Stimulated activated CD8-positive, alpha-beta memory T cell treated with anti-CD3 and anti-CD28 coated beads, Interleukin-7, amount 100 ng/mL, for 4 hours (primary cell): Measurements from ENCODE around the gene KLHDC7A.

Experiments
- DNase-seq, 2 donors: peaks; one replicate each; pipeline ENCODE4 v3.0.0-alpha.2; 2020; ENCODE audit warnings: low read depth in 2 of 2

Gene KLHDC7A

DNA sequence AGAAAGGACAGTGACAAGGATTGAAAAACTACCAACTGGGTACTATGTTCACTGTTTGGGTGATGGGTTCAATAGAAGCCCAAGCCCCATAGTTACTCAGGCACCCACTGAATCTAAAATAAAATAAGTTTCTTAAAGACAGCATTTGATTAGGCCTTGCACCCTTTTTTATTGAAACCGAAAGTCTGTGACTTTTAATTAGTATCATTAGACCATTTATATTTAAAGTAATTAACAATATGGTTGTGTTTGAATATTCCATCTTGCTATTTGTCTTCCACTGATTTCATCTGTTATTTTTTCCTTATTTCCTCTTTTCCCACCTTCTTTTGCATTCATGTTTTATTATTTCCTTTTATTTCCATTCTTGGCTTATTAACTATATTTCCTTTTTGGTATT is 27.4 kb downstream of the KLHDC7A start:
- no peak for DNase-seq

GRCh38 chr1:18511149-18511873 is 30.6 kb downstream of the KLHDC7A start:
- DNase-seq: no peak

DNA sequence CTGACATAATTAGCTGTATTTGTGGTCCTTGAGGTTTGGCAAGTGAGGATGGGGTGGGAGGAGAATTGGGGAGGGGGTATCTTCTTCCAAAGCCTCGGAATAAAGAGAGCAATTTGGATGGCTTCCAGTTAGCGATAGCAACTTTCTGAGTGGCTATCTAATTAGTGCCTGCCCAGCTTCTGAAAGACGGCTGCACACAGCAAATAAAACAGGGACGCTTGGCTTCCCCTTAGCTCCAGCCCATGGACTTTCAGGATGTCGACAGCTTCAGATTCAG is 31.1 kb downstream of the KLHDC7A start:
- DNase-seq: no peak

GRCh38 chr1:18512883-18513282 is 32.2 kb downstream of the KLHDC7A start:
- DNase-seq: no peak

- DNase-seq: no peak
Measured at GRCh38 chr1:18513995-18514394, 33.3 kb downstream of the KLHDC7A start.

- DNase-seq: no peak
Measured at GRCh38 chr1:18515120-18515667, 34.5 kb downstream of the KLHDC7A start.

DNA sequence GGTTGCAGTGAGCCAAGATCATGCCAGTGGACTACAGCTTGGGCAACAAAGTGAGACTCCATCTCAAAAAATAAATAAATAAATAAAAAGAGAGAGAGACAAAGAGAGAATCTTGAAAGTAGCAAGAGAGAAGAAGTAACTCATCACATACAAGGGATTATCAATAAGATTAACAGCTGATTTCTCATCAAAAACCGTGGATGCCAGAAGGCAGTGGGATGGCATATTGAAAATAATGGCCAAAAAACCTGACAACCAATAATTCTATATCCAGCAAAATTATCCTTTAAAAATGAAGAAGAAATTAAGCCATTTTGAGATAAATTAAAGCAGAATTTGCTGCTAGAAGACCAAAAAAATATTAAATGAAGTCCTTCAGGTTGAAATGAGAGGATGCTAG is 35.7 kb downstream of the KLHDC7A start:
- DNase-seq: no peak

GRCh38 chr1:18526436-18527275 is 45.9 kb downstream of the KLHDC7A start:
- no peak for DNase-seq

GRCh38 chr1:18527514-18527913 is 46.8 kb downstream of the KLHDC7A start:
- DNase-seq: no peak

- DNase-seq: no peak
Measured at GRCh38 chr1:18527921-18528320, 47.2 kb downstream of the KLHDC7A start.

DNA sequence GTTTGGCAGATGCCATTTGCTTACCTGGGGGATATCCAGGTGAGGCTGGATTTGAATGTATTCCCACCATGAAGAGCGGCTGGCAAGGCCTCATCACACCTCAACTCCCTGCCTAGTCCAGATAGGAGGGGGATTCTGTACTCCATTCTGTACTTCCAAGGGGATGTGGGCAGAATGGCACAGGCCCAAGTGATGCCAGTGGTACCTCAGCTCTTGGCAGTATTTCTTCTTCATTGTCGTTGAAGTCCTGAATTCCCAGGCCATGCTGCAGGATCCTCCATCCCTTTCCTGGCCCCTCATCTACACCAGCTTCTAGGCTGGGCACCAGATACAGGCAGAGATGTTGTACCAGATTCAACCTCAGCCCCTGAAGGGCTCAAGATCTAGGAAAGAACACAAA is 47.9 kb downstream of the KLHDC7A start:
- no peak for DNase-seq

DNA sequence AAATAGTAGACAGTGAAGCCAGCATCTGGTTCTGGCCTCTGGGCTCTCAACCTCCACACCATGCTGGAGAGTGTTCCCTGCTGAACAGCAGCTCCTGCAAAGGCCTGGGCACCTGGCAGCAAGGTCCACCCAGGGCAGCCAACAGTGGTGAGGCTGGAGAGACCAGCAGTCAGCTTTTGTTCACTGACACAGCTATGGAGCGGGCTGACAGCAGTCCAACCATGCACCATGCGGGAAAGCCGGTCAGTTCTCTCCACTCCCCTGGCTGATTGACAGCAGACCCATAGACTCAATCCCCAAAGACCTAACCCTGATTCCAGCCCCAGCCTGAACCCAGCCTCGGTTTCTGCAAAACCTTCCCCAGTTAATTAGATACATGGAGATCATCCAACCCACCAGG is 49.0 kb downstream of the KLHDC7A start:
- DNase-seq: no peak

GRCh38 chr1:18530587-18531502 is 50.1 kb downstream of the KLHDC7A start:
- DNase-seq: no peak

GRCh38 chr1:18531503-18531845 is 50.7 kb downstream of the KLHDC7A start:
- DNase-seq: no peak

DNA sequence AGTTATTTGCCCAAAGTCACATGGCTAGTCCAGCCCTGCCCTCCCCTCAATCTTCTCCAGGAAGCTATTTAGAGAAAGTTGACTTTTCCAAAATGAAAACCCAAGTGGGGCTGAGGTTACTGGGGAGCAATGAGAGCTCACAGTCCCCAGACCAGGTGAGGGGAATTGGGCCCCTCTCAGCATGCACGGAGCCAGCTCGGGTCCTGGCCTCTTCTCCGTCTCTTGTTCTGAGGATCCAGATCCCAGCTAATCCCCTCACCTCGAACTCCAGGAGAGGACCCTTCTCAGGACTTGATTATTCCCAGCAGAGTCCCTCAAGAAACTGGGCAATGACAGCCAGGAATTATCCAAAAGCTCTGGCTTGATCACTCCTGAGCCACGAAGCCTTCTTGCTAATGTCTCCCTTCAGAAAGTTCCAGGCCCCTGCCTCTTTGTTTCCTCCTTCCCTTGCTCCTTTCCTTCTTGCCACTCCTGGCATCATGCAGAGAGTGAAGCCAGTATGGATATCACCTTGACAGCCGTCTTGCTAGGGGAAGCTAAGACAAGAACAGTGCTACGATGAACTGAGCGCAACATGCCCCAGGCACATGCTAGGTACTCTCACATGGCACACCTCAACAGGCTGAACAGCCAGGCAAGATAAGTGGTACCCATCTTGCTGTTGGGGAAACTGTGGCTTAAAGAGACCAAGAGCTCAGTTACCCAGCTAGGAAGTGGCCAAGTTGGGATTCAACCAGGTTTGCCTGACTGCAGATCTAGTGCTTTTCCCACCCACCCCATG is 51.9 kb downstream of the KLHDC7A start:
- no peak for DNase-seq

DNA sequence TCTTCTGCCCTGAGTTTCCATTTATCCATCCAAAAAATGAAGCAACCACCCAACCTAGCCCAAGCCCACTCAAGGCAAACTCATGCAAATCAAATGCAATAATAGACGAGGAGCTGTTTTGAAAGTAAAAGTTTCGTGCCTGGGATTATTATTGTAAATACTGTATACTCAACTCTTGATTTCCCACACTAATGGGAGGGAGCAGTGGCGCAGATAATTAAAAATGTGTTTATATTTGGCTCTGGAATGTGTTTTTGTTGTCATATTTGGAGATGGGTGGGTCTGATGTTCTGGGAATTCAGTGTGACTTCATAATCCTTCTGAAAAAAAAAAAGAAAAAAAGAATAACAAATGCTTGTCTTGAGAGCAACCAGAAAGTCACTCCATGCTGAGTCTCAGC is 52.5 kb downstream of the KLHDC7A start:
- no peak for DNase-seq

GRCh38 chr1:18534810-18535205 is 54.1 kb downstream of the KLHDC7A start:
- no peak for DNase-seq
